Endothelial cell (in vitro differentiated cells): ENCODE data around the gene MYPN. TPM values are rescaled to one million over a fixed set of nuclear protein-coding genes. Genes with fewer than 3 reads are reported as not detected.
A peak's percentile ranks its signal among the peaks of the same experiment; 100 is the strongest.
"Not testable (repeated sequence)": the region's sequence is repeated elsewhere in the genome, so short reads cannot be mapped to it uniquely, and the experiment has no call there.

Source experiments
- DNase-seq: peaks from one replicate; pipeline ENCODE4 v3.0.0; 2021; ENCODE audit warnings: low spot score
- H3K27ac Mint-ChIP-seq: one replicate; pipeline ENCODE4 v1.8.0; 2021; ENCODE audit warnings: mixed read lengths, inconsistent platforms; ENCODE audit not compliant: unreplicated experiment
- H3K27me3 Mint-ChIP-seq: one replicate; pipeline ENCODE4 v1.8.0; 2021; ENCODE audit warnings: mild to moderate bottlenecking, moderate library complexity, mixed read lengths, inconsistent platforms; ENCODE audit not compliant: unreplicated experiment
- H3K36me3 Mint-ChIP-seq: one replicate; pipeline ENCODE4 v1.8.0; 2021; ENCODE audit warnings: mild to moderate bottlenecking, low read depth, mixed read lengths, inconsistent platforms; ENCODE audit not compliant: unreplicated experiment
- H3K4me1 Mint-ChIP-seq: one replicate; pipeline ENCODE4 v1.8.0; 2021; ENCODE audit warnings: mild to moderate bottlenecking, mixed read lengths, inconsistent platforms; ENCODE audit not compliant: unreplicated experiment
- H3K4me3 Mint-ChIP-seq: one replicate; pipeline ENCODE4 v1.8.0; 2021; ENCODE audit warnings: mild to moderate bottlenecking, mixed read lengths, inconsistent platforms; ENCODE audit not compliant: unreplicated experiment
- H3K9me3 Mint-ChIP-seq: one replicate; pipeline ENCODE4 v1.8.0; 2021; ENCODE audit warnings: mixed read lengths, inconsistent platforms; ENCODE audit not compliant: unreplicated experiment
- CTCF ChIP-seq: fragments of 200-600 bp; sonication (generic); IDR thresholded peaks from one replicate; pipeline ENCODE4 v1.5.0; 2021; ENCODE audit warnings: antibody characterized with exemption; ENCODE audit not compliant: unreplicated experiment
- total RNA-seq: library from RNA; stranded (reverse); fragmentation: NEBNext Ultra II Directional; extraction: Animal tissue kit (Norgen Biotek cat#: 25700); gene quantifications from one replicate; pipeline ENCODE4 v1.2.1, GENCODE V29; 2021; ENCODE audit not compliant: unreplicated experiment

MYPN gene
- total RNA-seq, 1 donor from 2014 or later = not detected

DNA sequence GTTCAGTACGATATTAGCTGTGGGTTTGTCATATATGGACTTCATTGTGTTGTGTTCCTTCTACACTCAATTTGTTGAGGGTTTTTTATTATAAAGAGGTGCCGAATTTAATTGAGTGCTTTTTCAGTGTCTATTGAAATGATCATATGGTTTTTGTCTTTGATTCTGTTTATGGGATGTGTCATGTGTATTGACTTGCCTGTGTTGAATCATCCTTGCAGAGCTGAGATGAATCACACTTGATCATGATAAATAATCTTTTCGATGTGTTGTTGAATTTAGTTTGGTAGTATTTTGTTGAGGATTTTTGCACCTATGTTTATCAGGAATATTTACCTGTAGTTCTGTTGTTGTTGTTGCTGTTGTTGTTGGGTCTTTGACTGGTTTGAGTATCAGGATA is 82.8 kb downstream of the MYPN start:
- no peak for DNase-seq

DNA sequence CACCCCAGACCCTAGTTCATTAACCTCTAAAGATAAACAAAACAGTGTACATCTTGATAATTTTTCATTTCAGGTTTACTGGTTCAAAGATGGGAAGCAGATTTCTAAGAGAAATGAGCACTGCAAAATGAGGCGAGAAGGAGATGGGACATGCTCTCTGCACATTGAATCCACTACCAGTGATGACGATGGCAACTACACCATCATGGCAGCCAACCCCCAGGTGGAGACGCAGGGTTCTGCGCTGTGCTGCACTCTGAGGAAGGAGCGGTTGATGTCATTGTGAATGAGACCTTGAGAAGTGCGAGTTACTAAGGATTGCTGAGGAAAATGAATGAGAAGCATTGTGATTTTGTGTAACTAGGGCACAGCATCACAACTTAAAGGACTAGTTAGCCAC is 85.0 kb downstream of the MYPN start:
- no peak for DNase-seq
- TF ChIP-seq CTCF = no peak
- H3K4me3 Mint-ChIP-seq = no peak overlapping the region
- no peaks in the 10 kb centered on the region for H3K9me3 Mint-ChIP-seq
- H3K36me3 Mint-ChIP-seq = no peaks in the 10 kb centered on the region
- no peaks in the 10 kb centered on the region for H3K27me3 Mint-ChIP-seq
- H3K4me1 Mint-ChIP-seq = no peaks in the 10 kb centered on the region
- no peak overlapping the region for H3K27ac Mint-ChIP-seq

More for the DNA sequence above, 82.8 kb downstream of the MYPN start:
- no peak overlapping the region for H3K27ac Mint-ChIP-seq
- no peaks in the 10 kb centered on the region for H3K4me1 Mint-ChIP-seq
- no peaks in the 10 kb centered on the region for H3K27me3 Mint-ChIP-seq
- no peaks in the 10 kb centered on the region for H3K36me3 Mint-ChIP-seq
- no peak overlapping the region for H3K4me3 Mint-ChIP-seq
- H3K9me3 Mint-ChIP-seq = no peaks in the 10 kb centered on the region
- no peak for TF ChIP-seq CTCF

DNA sequence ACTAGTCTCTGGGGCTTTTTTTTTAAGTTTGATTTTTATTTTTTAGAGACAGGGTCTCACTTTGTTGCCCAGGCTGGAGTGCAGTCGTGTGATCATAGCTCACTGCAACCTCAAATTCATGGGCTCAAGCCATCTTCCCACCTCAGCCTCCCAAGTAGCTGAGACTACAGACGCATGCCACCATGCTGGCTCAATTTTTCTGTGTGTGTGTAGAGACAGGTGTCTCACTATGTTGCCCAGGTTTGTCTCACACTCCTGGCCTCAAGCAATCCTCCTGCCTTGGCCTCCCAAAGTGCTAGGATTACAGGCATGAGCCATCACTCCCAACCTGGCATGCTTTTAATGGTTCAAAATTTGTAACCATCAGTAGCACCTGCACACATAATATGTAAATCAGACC is 86.5 kb downstream of the MYPN start:
- not testable (repeated sequence) for H3K27me3 Mint-ChIP-seq, H3K9me3 Mint-ChIP-seq, H3K4me3 Mint-ChIP-seq, H3K4me1 Mint-ChIP-seq, H3K36me3 Mint-ChIP-seq, H3K27ac Mint-ChIP-seq, DNase-seq

GRCh38 chr10:68196701-68197100 is 87.4 kb downstream of the MYPN start:
- Mint-ChIP-seq H3K27me3 (no peaks in the 10 kb centered on the region), H3K4me3 (no peak overlapping the region), H3K27ac (no peak overlapping the region), H3K9me3 (no peaks in the 10 kb centered on the region), H3K36me3 (no peaks in the 10 kb centered on the region), H3K4me1 (no peaks in the 10 kb centered on the region)
- no peak for DNase-seq
- no peak for TF ChIP-seq CTCF

GRCh38 chr10:68202960-68203353 is 93.7 kb downstream of the MYPN start:
- Mint-ChIP-seq H3K36me3 (no peaks in the 10 kb centered on the region), H3K4me1 (no peaks in the 10 kb centered on the region), H3K27ac (no peak overlapping the region), H3K27me3 (peaks cover 3% of the 10 kb centered on the region), H3K9me3 (no peaks in the 10 kb centered on the region), H3K4me3 (no peak overlapping the region)
- DNase-seq = no peak
- no peak for TF ChIP-seq CTCF

- Mint-ChIP-seq H3K9me3 (no peaks in the 10 kb centered on the region), H3K27ac (no peak overlapping the region), H3K4me3 (no peak overlapping the region), H3K27me3 (peaks cover 3% of the 10 kb centered on the region), H3K36me3 (no peaks in the 10 kb centered on the region), H3K4me1 (peaks cover 17% of the 10 kb centered on the region)
- DNase-seq = peak; percentile 77
- peak; percentile 41 for TF ChIP-seq CTCF
Observed at GRCh38 chr10:68208424-68209042, 99.2 kb downstream of the MYPN start.
